HepG2 (cell line): Measurements from ENCODE around the gene LRRC10. TPM values are rescaled to one million over a fixed set of nuclear protein-coding genes. Genes with fewer than 3 reads are reported as not detected.
A peak's percentile ranks its signal among the peaks of the same experiment; 100 is the strongest.

Experiments used
- ARID3A ChIP-seq: IDR thresholded peaks from 2 replicates; pipeline ENCODE4 v1.6.1; 2012; ENCODE audit warnings: low read depth, low read length, improper control_type of control experiment
- E2F5 ChIP-seq: sonication (generic); formaldehyde crosslinking; conservative IDR thresholded peaks from 2 replicates; pipeline ENCODE4 v1.4.0; 2020; ENCODE audit warnings: missing genetic modification reagents
- ESRRA ChIP-seq: sonication (generic); formaldehyde crosslinking; IDR thresholded peaks from 2 replicates; pipeline ENCODE4 v1.5.1; 2020; ENCODE audit warnings: mild to moderate bottlenecking, low read depth, missing genetic modification reagents
- FOSL1 ChIP-seq: sonication (generic); formaldehyde crosslinking; IDR thresholded peaks from 2 replicates; pipeline ENCODE4 v1.9.0; 2021; ENCODE audit warnings: missing genetic modification reagents, borderline replicate concordance
- FOXO1 ChIP-seq: sonication (generic); formaldehyde crosslinking; IDR thresholded peaks from 2 replicates; pipeline ENCODE4 v1.4.0; 2020; ENCODE audit warnings: missing genetic modification reagents
- HIVEP1 ChIP-seq: sonication (generic); formaldehyde crosslinking; IDR thresholded peaks from 2 replicates; pipeline ENCODE4 v1.4.0; 2020; ENCODE audit warnings: mild to moderate bottlenecking, missing genetic modification reagents
- KLF15 ChIP-seq: sonication (generic); formaldehyde crosslinking; IDR thresholded peaks from 2 replicates; pipeline ENCODE4 v1.8.1; 2023; ENCODE audit warnings: borderline replicate concordance, mild to moderate bottlenecking, inconsistent platforms, missing genetic modification reagents, mixed read lengths
- MEIS2 ChIP-seq: sonication (generic); formaldehyde crosslinking; IDR thresholded peaks from 2 replicates; pipeline ENCODE4 v1.9.0; 2021; ENCODE audit warnings: mild to moderate bottlenecking, missing genetic modification reagents
- NR2F6 ChIP-seq, 2 experiments: IDR thresholded peaks; 2 replicates each; pipeline ENCODE4 v1.6.1; 2016; ENCODE audit warnings: antibody characterized with exemption in 1 of 2, mild to moderate bottlenecking in 1 of 2
- PPARG ChIP-seq: conservative IDR thresholded peaks from 2 replicates; pipeline ENCODE4 v1.6.1; 2016; ENCODE audit warnings: missing biosample characterization, missing genetic modification reagents
- RXRA ChIP-seq: sonication (generic); formaldehyde crosslinking; IDR thresholded peaks from 2 replicates; pipeline ENCODE4 v1.5.1; 2020; ENCODE audit warnings: missing genetic modification reagents
- RXRB ChIP-seq: IDR thresholded peaks from 2 replicates; pipeline ENCODE4 v1.6.1; 2016; ENCODE audit warnings: borderline replicate concordance, missing genetic modification reagents, missing compliant biosample characterization
- SMARCC2 ChIP-seq: fragments of 450-650 bp; IDR thresholded peaks from 2 replicates; pipeline ENCODE4 v1.6.1; 2017; ENCODE audit warnings: antibody characterized with exemption, mild to moderate bottlenecking
- SMC3 ChIP-seq: IDR thresholded peaks from 2 replicates; pipeline ENCODE4 v1.6.1; 2011; ENCODE audit warnings: low read length, improper control_type of control experiment
- SMYD3 ChIP-seq: sonication (generic); formaldehyde crosslinking; IDR thresholded peaks from 2 replicates; pipeline ENCODE4 v1.8.1; 2023; ENCODE audit warnings: mild to moderate bottlenecking, missing genetic modification reagents
- ZBTB3 ChIP-seq: sonication (generic); formaldehyde crosslinking; IDR thresholded peaks from 2 replicates; pipeline ENCODE4 v1.4.0; 2020; ENCODE audit warnings: low read depth, mild to moderate bottlenecking, moderate library complexity, missing genetic modification reagents, borderline replicate concordance
- ZBTB42 ChIP-seq: sonication (generic); formaldehyde crosslinking; IDR thresholded peaks from 2 replicates; pipeline ENCODE4 v1.5.0; 2020; ENCODE audit warnings: mild to moderate bottlenecking, missing genetic modification reagents
- ZMYM4 ChIP-seq: sonication (generic); formaldehyde crosslinking; IDR thresholded peaks from 2 replicates; pipeline ENCODE4 v1.8.1; 2023; ENCODE audit warnings: mild to moderate bottlenecking, missing genetic modification reagents
- ZNF513 ChIP-seq: sonication (generic); formaldehyde crosslinking; conservative IDR thresholded peaks from 2 replicates; pipeline ENCODE4 v1.5.0; 2020; ENCODE audit warnings: missing genetic modification reagents
- ZNF704 ChIP-seq: sonication (generic); formaldehyde crosslinking; IDR thresholded peaks from 2 replicates; pipeline ENCODE4 v1.8.1; 2023; ENCODE audit warnings: mild to moderate bottlenecking, inconsistent platforms, moderate library complexity, missing genetic modification reagents, borderline replicate concordance
- ZNF737 ChIP-seq: sonication (generic); formaldehyde crosslinking; IDR thresholded peaks from 2 replicates; pipeline ENCODE4 v1.5.0; 2020; ENCODE audit warnings: missing genetic modification reagents, mild to moderate bottlenecking, borderline replicate concordance
- ZNF816 ChIP-seq: sonication (generic); formaldehyde crosslinking; IDR thresholded peaks from 2 replicates; pipeline ENCODE4 v1.8.0; 2022; ENCODE audit warnings: missing genetic modification reagents, mild to moderate bottlenecking, borderline replicate concordance
- ZSCAN30 ChIP-seq: sonication (generic); formaldehyde crosslinking; IDR thresholded peaks from 2 replicates; pipeline ENCODE4 v1.5.0; 2020; ENCODE audit warnings: mild to moderate bottlenecking, missing genetic modification reagents
- ZXDC ChIP-seq: sonication (generic); formaldehyde crosslinking; IDR thresholded peaks from 2 replicates; pipeline ENCODE4 v1.5.0; 2020; ENCODE audit warnings: mild to moderate bottlenecking, missing genetic modification reagents
- polyA plus RNA-seq, 8 experiments: library from polyadenylated mRNA; depleted of rRNA in 3 of 8; stranded (reverse) in 7 of 8; unstranded in 1 of 8; fragments of >200 nt; fragmentation: Illumina TruSeq in 4 of 8; extraction: Trizol in 4 of 8; gene quantifications; 2 replicates each; pipeline versions ENCODE4 v1.2.1 to v1.2.3, GENCODE V29; 2011 to 2016; ENCODE audit warnings: low read depth in 4 of 8, missing spikeins in 1 of 8, mixed read lengths in 1 of 8; ENCODE audit not compliant: insufficient read depth in 1 of 8
- total RNA-seq, 5 experiments: library from RNA; depleted of rRNA; stranded (reverse); fragments of >200 nt; fragmentation: Illumina TruSeq; extraction: Trizol; gene quantifications; 2 replicates each; pipeline ENCODE4 v1.2.3, GENCODE V29; 2016; ENCODE audit warnings: low read depth in 1 of 5

Gene LRRC10
- total and polyA plus RNA-seq, 2 of the 13 experiments (the other 11 are each of a cell fraction or from before 2014, with no cell fraction given): not detected

GRCh38 chr12:69630191-69630590, 19.5 kb upstream of the LRRC10 start (continued):
- TF ChIP-seq ZNF704: no peak
- no peak for TF ChIP-seq ZNF513 (CRISPR knock-in tag)
- no peak for TF ChIP-seq FOXO1 (CRISPR knock-in tag)
- peak; percentile 68 for TF ChIP-seq PPARG
- no peak for TF ChIP-seq ZSCAN30
- TF ChIP-seq E2F5 (CRISPR knock-in tag): no peak
- TF ChIP-seq ZMYM4 (CRISPR knock-in tag): peak; percentile 31; the same call in 1 of the 2 replicates
- no peak for TF ChIP-seq RXRA (CRISPR knock-in tag)
- 0 out of 2 replicates have a peak, but pooled peaks have one; percentile 65 for TF ChIP-seq ZBTB42
- TF ChIP-seq HIVEP1: no peak
- TF ChIP-seq ESRRA (CRISPR knock-in tag): no peak
- 0 out of 2 replicates have a peak, but pooled peaks have one; percentile 26 for TF ChIP-seq RXRB
- TF ChIP-seq SMC3: peak; percentile 28; the same call in 1 of the 2 replicates
- TF ChIP-seq NR2F6 (IDR thresholded peaks at IDR 0.05): no peak
- TF ChIP-seq NR2F6 (CRISPR knock-in tag; IDR thresholded peaks at IDR 0.05): peak; percentile 18; the same call in 1 of the 2 replicates
- TF ChIP-seq SMYD3 (CRISPR knock-in tag): no peak
- TF ChIP-seq MEIS2: no peak
- no peak for TF ChIP-seq ZXDC (CRISPR knock-in tag)
- no peak for TF ChIP-seq FOSL1 (CRISPR knock-in tag)
- no peak for TF ChIP-seq ZNF816 (CRISPR knock-in tag)
- TF ChIP-seq ZBTB3 (CRISPR knock-in tag): no peak
- TF ChIP-seq ARID3A: peak; percentile 59; the same call in 1 of the 2 replicates
- TF ChIP-seq ZNF737 (CRISPR knock-in tag): no peak
- no peak for TF ChIP-seq KLF15 (CRISPR knock-in tag)
- TF ChIP-seq SMARCC2: no peak
